Choroid plexus epithelial cell (primary cell): ENCODE measurements around the gene RBM24.
"Not testable (repeated sequence)": the region's sequence is repeated elsewhere in the genome, so short reads cannot be mapped to it uniquely, and the experiment has no call there.

ENCODE experiments used
- DNase-seq: peaks from one replicate; pipeline ENCODE4 v3.0.0-alpha.2; 2010; ENCODE audit warnings: low read depth
- H3K4me3 ChIP-seq: 2 replicates; pipeline ENCODE4 v1.5.1; 2011; ENCODE audit warnings: low read depth, mild to moderate bottlenecking, control low read depth, low read length, moderate library complexity
- CTCF ChIP-seq: conservative IDR thresholded peaks from 2 replicates; pipeline ENCODE4 v1.5.1; 2011; ENCODE audit warnings: low read depth, mild to moderate bottlenecking, control low read depth, inconsistent platforms, low read length, moderate library complexity

RBM24 gene

DNA sequence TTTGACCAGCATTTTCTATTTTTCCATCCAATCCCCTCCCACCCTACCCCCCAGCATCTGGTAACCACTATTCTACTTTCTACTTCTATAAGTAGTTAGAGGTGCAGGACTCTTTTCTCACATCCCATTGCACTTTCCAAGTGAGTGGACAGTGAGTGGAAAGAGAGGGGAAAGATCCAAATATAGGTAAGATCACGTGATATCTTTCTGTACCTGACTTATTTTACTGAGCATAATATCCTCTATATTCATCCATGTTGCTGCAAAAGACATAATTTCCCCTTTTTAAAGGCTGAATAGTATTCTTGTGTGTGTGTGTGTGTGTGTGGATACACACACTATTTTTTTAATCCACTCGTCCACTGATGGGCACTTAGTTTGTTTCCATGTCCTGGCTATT is 18.1 kb downstream of the RBM24 start:
- no peak for DNase-seq
- TF ChIP-seq CTCF = no peak
- no peak overlapping the region for H3K4me3 ChIP-seq

- no peak for TF ChIP-seq CTCF
- DNase-seq = no peak
Observed at GRCh38 chr6:17299750-17300149, 18.6 kb downstream of the RBM24 start.

DNA sequence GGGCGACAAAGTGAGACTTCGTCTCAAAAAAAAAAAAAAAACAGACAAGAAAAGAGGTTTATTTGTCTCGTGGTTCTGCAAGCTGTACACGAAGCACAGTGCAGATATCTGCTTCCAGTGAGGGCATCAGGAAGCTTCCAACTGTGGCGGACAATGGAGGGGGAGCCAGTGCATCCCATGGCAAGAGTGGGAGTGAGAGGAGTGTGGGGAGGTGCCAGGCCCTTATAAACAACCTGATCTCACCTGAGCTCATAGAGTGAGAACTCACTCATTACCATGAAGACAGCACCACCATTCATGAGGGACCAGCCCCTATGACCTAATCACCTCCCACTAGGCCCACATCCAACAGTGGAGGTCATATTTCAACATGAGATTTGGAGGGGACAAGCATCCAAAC is 19.5 kb downstream of the RBM24 start:
- DNase-seq = no peak
- no peak overlapping the region for H3K4me3 ChIP-seq
- TF ChIP-seq CTCF = no peak

More at GRCh38 chr6:17299750-17300149, 18.6 kb downstream of the RBM24 start:
- H3K4me3 ChIP-seq = no peak overlapping the region

GRCh38 chr6:17303444-17303843 is 22.3 kb downstream of the RBM24 start:
- TF ChIP-seq CTCF = no peak
- H3K4me3 ChIP-seq = no peak overlapping the region
- DNase-seq = no peak

GRCh38 chr6:17305219-17306001 is 24.2 kb downstream of the RBM24 start:
- peak; percentile 59 for DNase-seq
- TF ChIP-seq CTCF = no peak
- no peak overlapping the region for H3K4me3 ChIP-seq

- TF ChIP-seq CTCF = no peak
- DNase-seq = peak; percentile 79
- no peak overlapping the region for H3K4me3 ChIP-seq
Observed at GRCh38 chr6:17311595-17312311, 30.6 kb downstream of the RBM24 start.

DNA sequence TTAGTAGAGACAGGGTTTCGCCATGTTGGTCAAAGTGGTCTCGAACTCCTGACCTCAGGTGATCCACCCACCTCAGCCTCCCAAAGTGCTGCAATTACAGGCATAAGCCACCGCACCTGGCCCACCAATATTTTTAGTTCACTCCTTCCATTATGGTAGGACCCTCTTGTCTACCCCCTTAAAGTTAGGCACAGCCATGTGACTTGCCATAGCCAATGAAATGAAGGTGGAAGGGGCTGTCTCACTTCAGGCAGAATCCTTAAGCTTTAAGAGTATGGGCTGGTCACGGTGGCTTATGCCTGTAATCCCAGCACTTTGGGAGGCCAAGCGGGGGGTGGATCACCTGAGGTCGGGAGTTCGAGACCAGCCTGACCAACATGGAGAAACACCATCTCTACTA is 32.1 kb downstream of the RBM24 start:
- DNase-seq, H3K4me3 ChIP-seq: not testable (repeated sequence)
